HG02588 (cell line): ENCODE measurements around the gene FTCD.
"Not testable (repeated sequence)": the region's sequence is repeated elsewhere in the genome, so short reads cannot be mapped to it uniquely, and the experiment has no call there.

Experiments
- ATAC-seq: cut with Tn5 transposase; IDR thresholded peaks from one replicate; pipeline ENCODE4 v1.9.1; 2021; ENCODE audit warnings: mild to moderate bottlenecking, moderate library complexity; ENCODE audit not compliant: unreplicated experiment

Gene FTCD

GRCh38 chr21:46140352-46141003 lies 14.9 kb downstream of the FTCD start:
- not testable (repeated sequence) for ATAC-seq

DNA sequence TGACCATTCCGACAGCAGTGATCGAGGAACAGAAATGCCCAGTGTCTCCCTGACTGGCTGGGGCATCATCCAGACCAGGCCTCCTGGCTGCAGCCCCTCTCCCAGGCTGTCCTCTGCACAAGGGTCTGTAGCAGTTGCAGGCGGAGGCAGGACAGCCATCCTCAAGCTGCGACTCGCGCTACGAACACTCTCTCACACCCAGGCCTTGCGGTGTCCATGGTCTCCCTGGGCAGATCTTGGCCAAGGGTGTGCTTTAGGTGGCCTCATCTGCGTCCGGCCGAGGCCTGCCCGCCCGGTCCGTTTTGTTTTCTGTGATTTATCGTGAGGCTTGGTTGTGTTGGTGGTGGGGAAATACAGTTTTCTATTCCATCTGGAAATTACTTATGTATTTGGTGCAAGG lies 15.7 kb downstream of the FTCD start:
- no peak for ATAC-seq

GRCh38 chr21:46138383-46138970 lies 16.9 kb downstream of the FTCD start:
- no peak for ATAC-seq

DNA sequence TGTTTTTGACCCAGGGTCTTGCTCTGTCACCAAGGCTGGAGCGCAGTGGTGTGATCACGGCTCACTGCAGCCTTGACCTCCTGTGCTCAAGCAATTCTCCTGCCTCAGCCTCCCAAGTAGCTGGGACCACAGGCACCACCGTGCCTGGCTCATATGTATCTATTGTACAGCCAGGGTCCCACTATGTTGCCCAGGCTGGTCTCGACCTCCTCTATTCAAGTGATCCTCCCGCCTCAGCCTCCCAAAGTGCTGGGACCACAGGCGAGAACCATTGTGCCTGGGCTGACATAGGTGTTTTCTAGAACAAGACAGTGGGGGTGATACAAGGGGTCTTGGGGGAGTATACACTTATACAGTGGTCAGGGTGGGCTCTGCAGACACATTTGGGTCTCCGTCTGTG lies 17.5 kb downstream of the FTCD start:
- ATAC-seq: no peak

DNA sequence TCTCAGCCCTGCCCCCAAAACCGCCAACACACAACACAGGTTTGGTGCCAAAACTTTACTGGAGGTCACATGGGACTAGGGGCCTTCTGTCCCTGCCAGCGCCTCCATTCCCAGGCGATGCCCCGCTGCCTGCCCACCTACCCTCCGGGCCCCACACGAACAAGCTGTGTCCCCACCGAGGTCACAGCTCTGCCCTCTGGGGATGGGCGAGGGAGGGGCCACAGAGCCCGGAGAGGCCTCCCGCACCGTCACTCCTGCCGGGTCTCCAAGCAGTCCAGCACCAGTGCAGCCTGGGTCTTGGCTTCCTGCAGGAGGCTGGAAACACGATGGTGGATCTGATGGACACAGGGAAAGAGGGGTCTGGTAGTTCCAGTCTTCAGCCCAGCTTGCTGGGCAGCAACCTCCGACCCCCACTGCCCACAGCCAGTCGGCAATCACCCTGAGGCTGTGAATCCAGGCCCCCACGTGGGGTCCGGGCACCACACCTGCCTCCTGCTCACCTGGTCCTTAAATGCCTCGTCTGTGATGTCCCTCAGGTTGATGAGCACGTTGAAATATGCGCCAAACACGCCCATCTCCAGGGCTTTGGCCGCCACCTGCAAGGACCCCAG lies 18.5 kb downstream of the FTCD start:
- no peak for ATAC-seq

GRCh38 chr21:46135782-46136395 lies 19.5 kb downstream of the FTCD start:
- no peak for ATAC-seq

DNA sequence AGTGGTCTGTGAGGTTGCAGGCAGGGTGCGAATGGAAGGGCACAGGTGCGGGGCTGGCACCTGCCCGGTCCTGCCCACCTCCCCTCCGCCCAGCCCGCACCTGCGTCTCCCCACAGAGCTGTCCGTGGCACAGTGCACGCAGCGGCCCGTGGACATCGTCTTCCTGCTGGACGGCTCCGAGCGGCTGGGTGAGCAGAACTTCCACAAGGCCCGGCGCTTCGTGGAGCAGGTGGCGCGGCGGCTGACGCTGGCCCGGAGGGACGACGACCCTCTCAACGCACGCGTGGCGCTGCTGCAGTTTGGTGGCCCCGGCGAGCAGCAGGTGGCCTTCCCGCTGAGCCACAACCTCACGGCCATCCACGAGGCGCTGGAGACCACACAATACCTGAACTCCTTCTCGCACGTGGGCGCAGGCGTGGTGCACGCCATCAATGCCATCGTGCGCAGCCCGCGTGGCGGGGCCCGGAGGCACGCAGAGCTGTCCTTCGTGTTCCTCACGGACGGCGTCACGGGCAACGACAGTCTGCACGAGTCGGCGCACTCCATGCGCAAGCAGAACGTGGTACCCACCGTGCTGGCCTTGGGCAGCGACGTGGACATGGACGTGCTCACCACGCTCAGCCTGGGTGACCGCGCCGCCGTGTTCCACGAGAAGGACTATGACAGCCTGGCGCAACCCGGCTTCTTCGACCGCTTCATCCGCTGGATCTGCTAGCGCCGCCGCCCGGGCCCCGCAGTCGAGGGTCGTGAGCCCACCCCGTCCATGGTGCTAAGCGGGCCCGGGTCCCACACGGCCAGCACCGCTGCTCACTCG lies 23.3 kb downstream of the FTCD start:
- ATAC-seq: no peak

DNA sequence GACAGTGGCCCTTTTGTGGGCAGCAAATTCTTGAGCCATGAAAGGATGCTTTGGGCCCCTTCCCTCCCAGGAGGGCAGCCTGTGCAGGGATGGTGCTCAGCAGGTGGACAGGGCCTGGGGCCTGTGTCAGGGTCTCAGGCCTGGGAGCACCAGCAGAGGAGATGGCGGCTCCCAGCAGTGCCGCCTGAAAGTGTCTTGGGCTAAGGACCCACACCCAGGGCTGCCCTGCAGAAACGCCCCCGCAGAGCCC lies 23.9 kb downstream of the FTCD start:
- no peak for ATAC-seq

- no peak for ATAC-seq
These were observed 24.4 kb downstream of the FTCD start for GRCh38 chr21:46130831-46131587.

DNA sequence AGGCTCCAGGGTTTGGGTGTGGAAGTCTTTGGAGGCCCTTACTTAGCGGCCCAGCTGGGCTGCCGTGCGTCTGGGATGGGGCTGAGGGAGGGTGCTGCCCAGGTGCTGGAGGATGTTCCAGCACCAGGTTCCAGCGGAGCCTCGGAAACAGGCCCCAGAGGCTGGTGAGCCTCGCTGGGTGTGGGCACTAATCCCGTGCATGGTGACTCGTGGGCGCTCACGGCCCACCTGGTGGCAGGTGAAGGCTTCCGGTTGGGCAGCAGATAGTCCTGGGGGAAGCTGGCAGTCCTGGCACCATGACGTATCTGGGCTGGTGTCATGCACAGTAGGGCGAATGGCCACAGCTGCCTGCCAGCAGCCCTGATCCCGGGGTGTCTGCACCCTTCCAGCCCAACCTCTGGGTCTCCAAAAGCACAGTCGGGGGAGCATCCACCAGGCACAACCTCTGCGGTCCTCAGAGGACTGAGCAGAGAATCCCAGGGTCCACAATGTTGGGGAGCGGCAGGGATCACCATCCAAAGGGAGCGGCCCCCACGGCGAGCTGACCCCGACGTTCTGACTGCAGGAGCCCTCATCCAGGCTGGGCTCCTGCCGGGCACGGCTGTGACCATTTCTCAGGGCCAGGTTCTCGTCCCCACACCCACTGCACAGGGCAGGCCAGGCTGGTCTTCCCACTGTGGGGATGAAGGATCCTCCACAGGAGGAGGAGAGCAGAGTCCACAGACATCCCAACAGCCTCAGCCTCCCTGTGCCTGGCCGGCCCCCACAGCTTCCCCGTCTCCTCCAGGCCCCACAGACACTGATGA lies 25.3 kb downstream of the FTCD start:
- no peak for ATAC-seq

- no peak for ATAC-seq
These were observed 26.3 kb downstream of the FTCD start for GRCh38 chr21:46128933-46129571.

- no peak for ATAC-seq
These were observed 27.1 kb downstream of the FTCD start for GRCh38 chr21:46128106-46128932.

DNA sequence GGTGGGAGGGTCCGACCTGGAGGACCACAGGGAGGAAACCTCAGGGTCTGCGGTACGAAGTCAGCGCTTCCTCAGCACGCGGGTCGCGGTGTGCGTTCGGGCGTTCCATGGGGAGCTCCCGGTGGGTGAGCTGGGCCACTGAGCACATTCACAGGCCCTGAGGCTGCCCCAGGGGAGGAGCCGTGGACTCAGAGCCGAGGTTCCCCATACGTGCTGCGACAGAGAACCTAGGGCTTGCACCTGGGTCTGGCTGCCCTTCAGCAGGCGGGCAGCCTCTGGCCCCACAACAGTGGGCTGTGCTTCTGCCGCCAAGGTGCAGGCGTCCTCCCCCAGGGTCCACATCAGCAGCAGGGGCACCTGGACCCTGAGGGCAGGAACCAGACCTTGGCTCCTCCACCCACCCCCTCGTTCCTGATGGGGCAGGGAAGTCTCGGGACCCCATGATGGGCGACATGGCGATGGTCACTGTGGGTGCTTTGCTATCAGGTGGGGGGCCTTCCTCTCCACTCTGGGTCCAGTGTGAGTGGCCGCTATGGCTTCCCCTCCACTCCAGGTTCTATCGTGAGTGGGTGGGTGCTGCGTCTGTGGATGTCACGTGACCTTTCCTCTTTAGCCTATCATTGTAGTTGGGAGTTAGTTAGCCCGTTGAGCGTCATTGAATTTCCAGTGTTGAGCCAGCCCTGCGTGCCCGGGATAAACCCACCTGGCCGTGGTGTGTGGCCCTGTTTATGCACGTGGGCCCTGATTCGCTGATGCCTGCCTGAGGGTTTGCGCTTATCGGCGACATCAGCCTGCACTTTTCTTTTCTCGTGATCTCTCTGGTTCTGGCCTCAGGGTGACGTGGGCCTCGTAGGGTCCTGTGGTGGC lies 27.9 kb downstream of the FTCD start:
- no peak for ATAC-seq

DNA sequence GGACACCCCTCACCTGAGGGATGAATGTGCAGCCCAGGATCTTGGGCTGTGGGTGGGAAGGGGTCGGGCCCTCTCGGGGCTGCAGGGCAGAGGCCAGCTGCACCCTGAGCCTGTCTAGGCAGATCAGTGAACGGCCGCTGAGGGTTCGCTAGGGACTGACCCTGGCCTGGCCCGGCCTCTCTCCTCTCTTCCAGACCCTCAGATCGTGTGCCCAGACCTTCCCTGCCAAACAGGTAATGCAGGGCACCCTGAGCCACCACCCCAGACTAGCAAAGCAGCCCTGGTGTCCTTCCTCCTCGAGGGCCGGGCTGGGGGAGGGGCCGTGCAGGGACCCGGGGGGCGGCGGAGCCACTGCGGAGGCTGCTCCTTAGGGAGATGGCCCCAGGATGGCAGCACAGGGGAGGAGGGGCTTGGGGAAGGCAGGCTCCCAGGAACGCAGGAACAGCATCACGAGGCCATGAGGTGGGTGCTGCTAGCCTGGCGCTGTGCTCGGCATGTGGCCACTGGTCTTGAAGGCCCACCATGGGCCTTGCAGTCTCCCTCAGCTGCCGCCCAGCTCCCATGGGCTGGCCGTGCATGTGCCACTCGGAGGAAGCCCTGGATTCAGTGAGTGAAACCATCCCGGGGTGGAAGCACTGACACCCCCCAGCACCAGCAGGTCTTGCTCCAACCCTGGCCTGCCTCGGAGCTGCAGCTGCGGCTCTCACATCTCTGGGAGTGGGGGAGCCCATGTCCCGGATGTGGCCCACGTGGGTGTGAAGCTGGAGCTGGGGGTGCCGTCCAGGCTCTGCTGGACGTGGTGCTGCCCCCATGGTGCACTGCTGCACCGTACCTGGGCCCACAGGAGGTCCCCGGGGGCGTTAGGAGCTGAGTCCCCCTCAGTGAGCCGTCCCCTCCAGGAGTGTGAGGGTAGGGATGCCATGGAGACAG lies 28.8 kb downstream of the FTCD start:
- ATAC-seq: no peak

- no peak for ATAC-seq
These were observed 29.5 kb downstream of the FTCD start for GRCh38 chr21:46125846-46126301.
